Measurements from ENCODE around the gene PYGB. TPM values are rescaled to one million over a fixed set of nuclear protein-coding genes. Genes with fewer than 3 reads are reported as not detected.

PYGB gene
- total RNA-seq, 1 experiment from 2014 or later, result 78.9 TPM

DNA sequence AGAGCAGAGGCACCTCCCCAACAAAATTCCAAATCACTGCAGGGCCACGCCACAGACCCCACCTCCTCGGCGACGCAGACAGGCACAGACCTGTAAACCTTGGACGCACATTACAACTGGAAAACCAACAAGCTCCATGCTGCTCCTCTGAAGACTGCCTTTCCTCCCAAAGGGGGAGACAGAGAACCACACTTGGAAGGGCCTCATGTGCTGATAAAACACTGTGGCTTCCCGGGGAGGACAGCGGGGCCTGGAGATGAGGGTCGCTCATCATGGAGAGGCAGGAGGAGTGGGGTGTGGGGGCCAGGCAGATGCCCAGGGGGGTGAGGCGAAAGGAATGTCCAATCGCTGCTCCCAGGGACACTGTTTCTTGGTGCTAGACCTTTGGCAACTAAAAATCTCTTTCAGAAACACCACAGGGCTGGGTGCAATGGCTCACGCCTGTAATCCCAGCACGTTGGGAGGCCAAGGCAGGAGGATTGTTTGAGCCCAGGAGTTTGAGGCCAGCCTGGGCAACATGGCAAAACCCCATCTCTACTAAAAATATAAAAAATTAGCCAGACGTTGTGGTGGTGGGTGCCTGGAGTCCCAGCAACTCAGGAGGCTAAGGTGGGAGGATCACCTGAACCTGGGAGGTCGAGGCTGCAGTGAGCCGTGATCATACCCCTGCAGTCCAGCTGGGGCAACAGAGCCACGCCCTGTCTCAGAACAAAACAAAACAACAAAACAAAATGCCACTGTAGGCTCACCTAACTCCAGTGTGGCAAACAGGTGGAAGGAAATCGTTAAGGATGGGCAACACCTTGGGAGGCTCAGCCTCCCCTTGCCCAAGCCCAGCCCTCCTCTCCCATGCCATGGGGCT lies 88.9 kb downstream of the PYGB start:
- Mint-ChIP-seq H3K36me3 (ENCODE audit: insufficient read depth, unreplicated experiment) (peaks cover 7% of the 10 kb centered on the region), H3K9me3 (ENCODE audit: unreplicated experiment) (no peaks in the 10 kb centered on the region), H3K27me3 (ENCODE audit: insufficient read depth, unreplicated experiment) (no peaks in the 10 kb centered on the region), H3K4me3 (ENCODE audit: unreplicated experiment) (no peak overlapping the region), H3K27ac (ENCODE audit: unreplicated experiment) (peak overlapping the region; percentile 36), H3K4me1 (ENCODE audit: low read depth, unreplicated experiment) (peaks cover 28% of the 10 kb centered on the region)
- no peaks in the 10 kb centered on the region for H3K36me3 ChIP-seq (ENCODE audit: control insufficient read depth, insufficient read depth, low read length)
- H3K9me3 ChIP-seq, result no peaks in the 10 kb centered on the region
- intact Hi-C loops (cut with micrococcal nuclease; ENCODE audit: unreplicated experiment), result loop anchor here (1.0 kb wide), 2 partner anchors 62 to 238 kb away; no protein-coding TSS in a partner anchor
- POLR2A ChIA-PET, result interaction anchor here (0.7 to 1.0 kb wide), 2 partner anchors 54 to 62 kb away, joined by 6 to 9 read pairs; partner anchors contain the start of gene ABHD12
- BruUV-seq (replicated peaks), result no TSS peak
- no peaks in the 10 kb centered on the region for H3K27me3 ChIP-seq (replicated peaks; ENCODE audit: control insufficient read depth, insufficient read depth, low read length)
- CTCF ChIA-PET, result interaction anchor here (0.6 to 4.8 kb wide), 7 partner anchors 26 to 381 kb away, joined by 3 to 70 read pairs (median 4); partner anchors contain the start of gene GINS1
- no peak overlapping the region for H3K4me3 ChIP-seq (ENCODE audit: low read depth, low read length)
- peak; percentile 62 to 73 for DNase-seq
- peak; percentile 60 to 81 for TF ChIP-seq CTCF (IDR thresholded peaks at IDR 0.05; ENCODE audit: insufficient read depth in 1 of 2, low read depth in 1 of 2, low read length in 1 of 2, severe bottlenecking in 1 of 2, unreplicated experiment in 1 of 2)
- peaks cover 26% of the 10 kb centered on the region for H3K4me1 ChIP-seq

- intact Hi-C loops (cut with micrococcal nuclease; ENCODE audit: unreplicated experiment), result loop anchor here (1.0 to 2.0 kb wide), 3 partner anchors 16 to 52 kb away; partner anchors contain the start of gene ABHD12
- no peaks in the 10 kb centered on the region for H3K9me3 ChIP-seq
- TF ChIP-seq CTCF (IDR thresholded peaks at IDR 0.05; ENCODE audit: insufficient read depth in 1 of 2, low read depth in 1 of 2, low read length in 1 of 2, severe bottlenecking in 1 of 2, unreplicated experiment in 1 of 2), result peak in 1 of 2 experiments; percentile 31
- Mint-ChIP-seq H3K9me3 (ENCODE audit: unreplicated experiment) (no peaks in the 10 kb centered on the region), H3K4me1 (ENCODE audit: low read depth, unreplicated experiment) (peaks cover 30% of the 10 kb centered on the region), H3K4me3 (ENCODE audit: unreplicated experiment) (no peak overlapping the region), H3K27me3 (ENCODE audit: insufficient read depth, unreplicated experiment) (no peaks in the 10 kb centered on the region), H3K27ac (ENCODE audit: unreplicated experiment) (peak overlapping the region; percentile 12), H3K36me3 (ENCODE audit: insufficient read depth, unreplicated experiment) (peaks cover 7% of the 10 kb centered on the region)
- BruUV-seq (replicated peaks), result no TSS peak
- no peaks in the 10 kb centered on the region for H3K27me3 ChIP-seq (replicated peaks; ENCODE audit: control insufficient read depth, insufficient read depth, low read length)
- CTCF ChIA-PET, result interaction anchor here (4.8 kb wide), 1 partner anchor 59 kb away, joined by 70 read pairs; no protein-coding TSS in a partner anchor
- H3K4me3 ChIP-seq (ENCODE audit: low read depth, low read length), result no peak overlapping the region
- peak in 1 of 2 experiments; percentile 39 for DNase-seq
- H3K4me1 ChIP-seq, result peaks cover 38% of the 10 kb centered on the region
- H3K36me3 ChIP-seq (ENCODE audit: control insufficient read depth, insufficient read depth, low read length), result no peaks in the 10 kb centered on the region
- POLR2A ChIA-PET, result no interaction called here
Observed at GRCh38 chr20:25338112-25339023, 90.5 kb downstream of the PYGB start.

Measured in Caco-2 (cell line).